ENCODE data around the gene NHERF2.

Gene NHERF2

DNA sequence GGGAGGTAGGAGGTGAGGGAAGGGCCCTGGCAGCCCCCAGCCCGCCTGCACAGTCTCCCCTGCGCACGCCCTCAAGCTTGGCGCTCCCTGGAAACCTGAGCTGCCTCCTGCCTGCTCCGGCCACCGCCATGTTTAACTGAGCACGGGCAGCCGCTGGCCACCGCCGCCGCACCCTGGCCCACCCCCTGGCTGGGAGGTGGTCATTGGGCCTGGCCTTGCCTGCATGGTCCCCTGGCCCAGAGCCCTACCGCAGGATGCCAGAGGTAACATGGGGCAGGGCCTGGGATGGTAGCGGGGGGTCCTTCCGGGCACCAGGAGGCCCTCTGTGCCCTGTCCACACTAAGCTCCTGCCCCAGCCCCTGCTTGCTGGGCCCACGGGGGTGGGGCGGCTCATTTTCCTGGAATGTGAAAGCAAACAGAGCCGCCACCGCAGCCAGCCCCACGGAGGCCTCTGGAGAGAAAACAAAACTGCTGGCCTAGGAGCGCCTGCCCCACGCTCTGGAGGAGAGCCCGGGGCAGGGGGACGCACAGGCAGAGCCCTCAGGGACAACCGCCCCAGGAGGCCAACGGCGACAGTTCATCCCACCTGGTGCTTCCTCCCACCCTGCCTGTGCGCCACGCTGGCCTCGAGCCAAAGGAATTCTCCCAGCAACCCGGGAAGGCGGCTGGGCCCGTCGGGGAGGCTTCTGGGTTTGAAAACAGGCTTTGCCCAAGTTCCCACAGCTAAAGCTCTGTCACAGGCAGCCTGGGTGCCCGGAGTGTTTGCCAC, 8.9 kb downstream of the NHERF2 start:
- Mint-ChIP-seq H3K27ac (peak overlapping the region; percentile 76 to 100 (median 78)), H3K27me3 (ENCODE audit: low read depth) (peaks cover 1% of the 10 kb centered on the region), H3K9me3 (no peaks in the 10 kb centered on the region), H3K4me3 (peak overlapping the region in 1 of 3 experiments; percentile 6), H3K4me1 (peaks cover 31% of the 10 kb centered on the region), H3K36me3 (ENCODE audit: low read depth) (no peaks in the 10 kb centered on the region)
- TF ChIP-seq, protein P1, sequence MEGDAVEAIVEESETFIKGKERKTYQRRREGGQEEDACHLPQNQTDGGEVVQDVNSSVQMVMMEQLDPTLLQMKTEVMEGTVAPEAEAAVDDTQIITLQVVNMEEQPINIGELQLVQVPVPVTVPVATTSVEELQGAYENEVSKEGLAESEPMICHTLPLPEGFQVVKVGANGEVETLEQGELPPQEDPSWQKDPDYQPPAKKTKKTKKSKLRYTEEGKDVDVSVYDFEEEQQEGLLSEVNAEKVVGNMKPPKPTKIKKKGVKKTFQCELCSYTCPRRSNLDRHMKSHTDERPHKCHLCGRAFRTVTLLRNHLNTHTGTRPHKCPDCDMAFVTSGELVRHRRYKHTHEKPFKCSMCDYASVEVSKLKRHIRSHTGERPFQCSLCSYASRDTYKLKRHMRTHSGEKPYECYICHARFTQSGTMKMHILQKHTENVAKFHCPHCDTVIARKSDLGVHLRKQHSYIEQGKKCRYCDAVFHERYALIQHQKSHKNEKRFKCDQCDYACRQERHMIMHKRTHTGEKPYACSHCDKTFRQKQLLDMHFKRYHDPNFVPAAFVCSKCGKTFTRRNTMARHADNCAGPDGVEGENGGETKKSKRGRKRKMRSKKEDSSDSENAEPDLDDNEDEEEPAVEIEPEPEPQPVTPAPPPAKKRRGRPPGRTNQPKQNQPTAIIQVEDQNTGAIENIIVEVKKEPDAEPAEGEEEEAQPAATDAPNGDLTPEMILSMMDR (IDR thresholded peaks at IDR 0.05; ENCODE audit: unreplicated experiment in 3 of 3): no peak

- Mint-ChIP-seq H3K4me1 (peaks cover 31% of the 10 kb centered on the region), H3K9me3 (no peaks in the 10 kb centered on the region), H3K4me3 (no peak overlapping the region), H3K27ac (peak overlapping the region; percentile 40 to 100 (median 71)), H3K27me3 (ENCODE audit: low read depth) (no peaks in the 10 kb centered on the region), H3K36me3 (ENCODE audit: low read depth) (no peaks in the 10 kb centered on the region)
- TF ChIP-seq, protein P1 (IDR thresholded peaks at IDR 0.05; ENCODE audit: unreplicated experiment in 3 of 3): no peak
Measured at GRCh38 chr16:2036200-2036966, 9.7 kb downstream of the NHERF2 start.

DNA sequence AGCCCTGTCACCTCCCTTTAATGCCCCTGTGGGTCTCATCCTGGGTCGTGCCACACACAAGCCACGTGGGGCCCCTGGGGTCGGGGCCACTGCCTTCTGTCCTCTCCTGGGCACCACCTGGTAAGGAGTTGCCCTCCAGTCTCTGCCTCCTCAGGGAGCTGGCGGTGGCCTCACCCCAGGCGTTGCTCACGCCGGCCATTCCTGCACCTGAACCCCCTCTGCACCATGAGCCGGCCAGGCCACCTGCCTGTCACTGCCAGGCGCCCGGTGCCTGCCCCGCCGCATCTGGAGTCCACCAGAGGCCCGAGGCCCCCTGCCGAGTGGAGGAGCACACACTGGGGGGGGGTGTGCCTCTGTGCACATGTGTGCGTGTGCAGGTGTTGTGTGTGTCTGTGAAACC, 10.4 kb downstream of the NHERF2 start:
- peak overlapping the region; percentile 98 to 100 (median 99) for H3K27ac Mint-ChIP-seq
- H3K4me3 Mint-ChIP-seq: no peak overlapping the region
- TF ChIP-seq, protein P1 (IDR thresholded peaks at IDR 0.05; ENCODE audit: unreplicated experiment in 3 of 3): no peak
- no peaks in the 10 kb centered on the region for H3K27me3 Mint-ChIP-seq (ENCODE audit: low read depth)
- H3K9me3 Mint-ChIP-seq: no peaks in the 10 kb centered on the region
- peaks cover 31% of the 10 kb centered on the region for H3K4me1 Mint-ChIP-seq
- H3K36me3 Mint-ChIP-seq (ENCODE audit: low read depth): no peaks in the 10 kb centered on the region

GRCh38 chr16:2037647-2038381, 11.1 kb downstream of the NHERF2 start:
- peaks cover 31% of the 10 kb centered on the region for H3K4me1 Mint-ChIP-seq
- H3K27ac Mint-ChIP-seq: peak overlapping the region; percentile 98 to 100 (median 99)
- H3K9me3 Mint-ChIP-seq: no peaks in the 10 kb centered on the region
- H3K36me3 Mint-ChIP-seq (ENCODE audit: low read depth): no peaks in the 10 kb centered on the region
- TF ChIP-seq, protein P1 (IDR thresholded peaks at IDR 0.05; ENCODE audit: unreplicated experiment in 3 of 3): no peak
- H3K4me3 Mint-ChIP-seq: peak overlapping the region; percentile 57 to 62 (median 62)
- H3K27me3 Mint-ChIP-seq (ENCODE audit: low read depth): no peaks in the 10 kb centered on the region

- no peaks in the 10 kb centered on the region for H3K36me3 Mint-ChIP-seq (ENCODE audit: low read depth)
- peaks cover 36% of the 10 kb centered on the region for H3K4me1 Mint-ChIP-seq
- H3K4me3 Mint-ChIP-seq: peak overlapping the region; percentile 65 to 74 (median 69)
- H3K27ac Mint-ChIP-seq: peak overlapping the region; percentile 98 to 100 (median 99)
- TF ChIP-seq, protein P1 (IDR thresholded peaks at IDR 0.05; ENCODE audit: unreplicated experiment in 3 of 3): no peak
- no peaks in the 10 kb centered on the region for H3K27me3 Mint-ChIP-seq (ENCODE audit: low read depth)
- no peaks in the 10 kb centered on the region for H3K9me3 Mint-ChIP-seq
Measured at GRCh38 chr16:2038382-2039231, 11.9 kb downstream of the NHERF2 start.
